GM12874 (cell line): ENCODE data around the gene GSG1L.

Experiments used
- TF ChIP-seq, protein P1 (sequence below): IDR thresholded peaks from 2 replicates; pipeline ENCODE4 v1.5.1; 2011; ENCODE audit warnings: low read depth, mild to moderate bottlenecking, control low read depth, low read length, moderate library complexity; ENCODE audit not compliant: insufficient read depth

Gene GSG1L

DNA sequence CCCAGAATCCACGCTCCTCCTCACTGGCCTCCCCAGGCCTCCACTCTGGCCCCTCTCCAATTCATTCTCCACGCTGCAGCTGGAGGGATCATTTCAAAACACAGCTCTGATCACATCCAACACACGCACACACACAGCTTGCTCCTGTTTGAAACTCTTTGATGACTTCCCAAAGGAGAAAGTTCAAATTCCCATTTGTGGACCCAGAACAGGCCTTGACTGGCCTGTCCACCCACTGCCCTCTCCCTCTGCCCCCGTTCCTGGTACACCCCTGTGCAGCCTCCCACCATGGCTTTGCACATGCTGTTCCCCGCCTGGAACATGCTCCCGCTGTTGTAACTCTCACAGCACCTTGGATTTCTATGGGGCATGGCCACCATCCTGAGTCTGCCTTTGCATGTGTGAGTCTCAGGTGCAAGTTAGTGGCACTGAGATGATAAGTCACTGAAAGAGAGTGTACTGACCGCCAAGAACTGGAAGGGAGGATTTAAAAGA is 100.0 kb downstream of the GSG1L start:
- TF ChIP-seq, protein P1, sequence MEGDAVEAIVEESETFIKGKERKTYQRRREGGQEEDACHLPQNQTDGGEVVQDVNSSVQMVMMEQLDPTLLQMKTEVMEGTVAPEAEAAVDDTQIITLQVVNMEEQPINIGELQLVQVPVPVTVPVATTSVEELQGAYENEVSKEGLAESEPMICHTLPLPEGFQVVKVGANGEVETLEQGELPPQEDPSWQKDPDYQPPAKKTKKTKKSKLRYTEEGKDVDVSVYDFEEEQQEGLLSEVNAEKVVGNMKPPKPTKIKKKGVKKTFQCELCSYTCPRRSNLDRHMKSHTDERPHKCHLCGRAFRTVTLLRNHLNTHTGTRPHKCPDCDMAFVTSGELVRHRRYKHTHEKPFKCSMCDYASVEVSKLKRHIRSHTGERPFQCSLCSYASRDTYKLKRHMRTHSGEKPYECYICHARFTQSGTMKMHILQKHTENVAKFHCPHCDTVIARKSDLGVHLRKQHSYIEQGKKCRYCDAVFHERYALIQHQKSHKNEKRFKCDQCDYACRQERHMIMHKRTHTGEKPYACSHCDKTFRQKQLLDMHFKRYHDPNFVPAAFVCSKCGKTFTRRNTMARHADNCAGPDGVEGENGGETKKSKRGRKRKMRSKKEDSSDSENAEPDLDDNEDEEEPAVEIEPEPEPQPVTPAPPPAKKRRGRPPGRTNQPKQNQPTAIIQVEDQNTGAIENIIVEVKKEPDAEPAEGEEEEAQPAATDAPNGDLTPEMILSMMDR, result no peak

DNA sequence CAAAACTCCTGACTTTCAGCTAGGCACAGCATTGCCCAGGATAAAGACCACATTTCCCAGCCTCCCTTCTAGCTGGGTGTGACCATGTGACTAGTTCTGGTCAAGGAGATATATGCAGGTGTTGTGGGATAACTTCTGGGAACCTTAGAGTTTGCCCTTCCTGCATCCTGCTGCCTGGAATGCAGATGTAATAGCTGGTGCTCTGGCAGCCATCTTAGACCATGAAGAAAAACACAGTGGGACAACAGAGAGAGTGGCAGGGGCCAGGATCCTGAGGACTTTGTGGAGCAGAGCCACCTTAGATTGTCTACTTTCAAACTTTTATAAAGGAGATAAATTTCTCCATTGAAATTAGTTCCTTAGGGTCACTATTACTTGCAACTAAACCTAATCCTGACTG is 101.3 kb downstream of the GSG1L start:
- TF ChIP-seq, protein P1, result no peak

DNA sequence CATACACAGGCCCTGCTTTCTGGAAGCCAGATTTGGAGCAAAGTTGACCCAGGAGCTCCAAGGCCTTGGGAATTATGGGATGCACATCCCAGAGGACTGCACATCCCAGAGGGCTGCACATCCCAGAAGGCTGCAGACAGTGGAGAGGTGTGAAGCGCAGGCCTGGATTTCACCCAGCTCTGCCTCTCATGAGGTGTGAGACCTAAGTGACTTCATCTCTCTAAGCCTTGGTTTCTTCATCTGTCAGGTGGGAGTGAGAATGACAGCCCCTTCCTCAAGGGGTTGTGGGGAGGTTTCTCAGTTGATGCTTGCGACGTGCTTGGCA is 102.3 kb downstream of the GSG1L start:
- TF ChIP-seq, protein P1, result no peak

DNA sequence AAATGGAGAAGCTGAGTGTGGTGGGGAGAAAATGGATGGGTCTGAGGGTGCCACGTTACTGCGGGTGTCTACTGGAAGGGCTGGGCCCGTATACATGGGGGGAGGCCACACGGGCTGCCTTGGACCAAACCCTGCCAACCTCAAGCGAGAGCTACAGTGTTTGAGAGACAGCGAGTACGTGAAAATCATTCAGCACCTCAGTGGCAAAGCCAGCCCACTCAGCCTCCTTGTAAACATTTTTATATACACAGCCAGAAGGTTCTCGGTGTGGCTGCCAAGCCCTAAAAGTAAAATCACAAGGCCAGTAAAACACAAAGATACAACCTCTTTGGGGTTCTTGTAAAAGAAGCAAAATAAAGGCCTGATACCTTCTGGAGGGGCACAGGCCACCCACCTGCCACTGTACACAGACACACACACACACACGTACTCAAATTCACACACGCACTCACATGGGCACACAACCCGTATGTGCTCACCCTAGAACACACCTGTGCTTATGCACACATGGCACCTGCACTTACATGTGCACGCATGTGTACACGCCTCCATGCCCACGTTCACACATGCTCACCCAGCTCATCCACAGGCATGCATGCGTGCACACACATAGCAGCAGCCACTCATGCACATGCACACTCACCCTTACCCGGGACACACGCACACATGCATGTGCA is 102.8 kb downstream of the GSG1L start:
- TF ChIP-seq, protein P1, result no peak

DNA sequence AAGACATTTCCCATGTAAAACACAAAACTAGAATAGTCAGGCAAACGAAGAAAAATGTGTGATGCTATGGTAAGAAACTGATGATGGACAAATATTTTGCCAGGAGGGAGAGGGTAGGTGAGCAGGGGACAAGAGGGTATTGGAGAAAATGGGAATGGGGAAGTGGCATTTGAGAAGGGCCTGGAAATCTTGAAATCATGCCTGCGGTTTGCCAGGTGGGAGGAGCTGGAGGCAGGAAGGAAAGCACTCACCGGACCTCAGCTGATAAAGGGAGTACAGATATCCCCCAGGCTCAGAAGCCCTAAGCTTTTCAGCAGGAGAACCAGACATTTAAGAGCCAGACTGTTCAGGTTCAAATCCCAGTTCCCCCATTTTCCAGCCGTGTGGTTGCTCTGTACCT is 103.6 kb downstream of the GSG1L start:
- TF ChIP-seq, protein P1, result no peak

DNA sequence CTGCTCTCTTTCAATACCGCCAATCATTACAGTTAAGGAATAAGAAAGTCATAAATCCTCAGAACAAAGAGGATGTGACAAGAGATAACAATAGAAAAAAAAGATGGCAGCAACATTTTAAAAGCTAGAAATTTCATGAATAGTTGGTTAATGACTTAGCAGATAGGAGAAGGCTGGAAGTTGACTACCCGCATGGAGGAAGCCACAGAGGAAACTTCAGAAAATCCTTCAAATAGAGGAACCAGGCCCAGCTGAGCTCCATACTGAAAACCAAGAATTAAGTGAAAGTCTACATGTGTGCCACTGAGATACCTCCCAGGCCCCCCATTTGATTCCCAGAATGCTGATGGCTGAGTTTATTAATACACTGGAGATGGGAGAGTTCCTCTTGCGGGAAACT is 109.3 kb downstream of the GSG1L start:
- TF ChIP-seq, protein P1, result no peak

DNA sequence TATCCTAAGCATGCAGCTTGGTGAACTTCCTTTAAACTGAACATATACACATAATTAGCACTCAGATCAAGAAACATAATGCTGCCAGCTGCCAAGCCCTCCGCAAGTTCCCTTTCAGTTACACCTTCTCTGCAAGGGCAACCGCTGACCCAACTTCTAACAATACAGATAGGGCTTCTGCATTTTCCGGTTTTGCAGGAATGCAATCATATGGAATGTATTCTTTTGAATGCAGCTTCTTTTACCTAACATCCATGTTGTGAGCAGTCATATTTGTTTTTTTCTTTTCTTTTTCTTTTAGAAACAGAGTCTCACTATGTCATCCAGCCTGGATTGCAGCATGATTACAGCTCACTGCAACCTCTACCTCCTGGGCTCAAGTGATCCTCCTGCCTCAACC is 110.7 kb downstream of the GSG1L start:
- TF ChIP-seq, protein P1, result no peak
